WERI-Rb-1 (cell line): ENCODE measurements around the gene SRGAP3.

ENCODE experiments used
- DNase-seq: peaks from one replicate; pipeline ENCODE4 v3.0.0-alpha.2; 2020
- H3K27ac ChIP-seq: fragments of 250-450 bp; sonication (Bioruptor Pico); 2 replicates; pipeline ENCODE4 v1.5.1; 2020; ENCODE audit warnings: mild to moderate bottlenecking, moderate library complexity
- H3K27me3 ChIP-seq: fragments of 250-450 bp; sonication (Bioruptor Pico); 2 replicates; pipeline ENCODE4 v1.5.1; 2021; ENCODE audit warnings: mild to moderate bottlenecking, low read depth, moderate library complexity; ENCODE audit not compliant: insufficient read depth, severe bottlenecking
- H3K36me3 ChIP-seq: fragments of 250-450 bp; sonication (Bioruptor Pico); 2 replicates; pipeline ENCODE4 v1.5.1; 2020; ENCODE audit warnings: mild to moderate bottlenecking, moderate library complexity
- H3K4me3 ChIP-seq: 2 replicates; pipeline ENCODE4 v1.5.1; 2011; ENCODE audit warnings: low read depth, mild to moderate bottlenecking, control low read depth, low read length
- H3K9me3 ChIP-seq: fragments of 250-450 bp; sonication (Bioruptor Pico); 2 replicates; pipeline ENCODE4 v1.5.1; 2021; ENCODE audit warnings: mild to moderate bottlenecking, moderate library complexity; ENCODE audit not compliant: severe bottlenecking
- TF ChIP-seq, protein P1 (sequence below): IDR thresholded peaks from 2 replicates; pipeline ENCODE4 v1.5.1; 2011; ENCODE audit warnings: low read depth, mild to moderate bottlenecking, control low read depth, inconsistent platforms, low read length

Gene SRGAP3

DNA sequence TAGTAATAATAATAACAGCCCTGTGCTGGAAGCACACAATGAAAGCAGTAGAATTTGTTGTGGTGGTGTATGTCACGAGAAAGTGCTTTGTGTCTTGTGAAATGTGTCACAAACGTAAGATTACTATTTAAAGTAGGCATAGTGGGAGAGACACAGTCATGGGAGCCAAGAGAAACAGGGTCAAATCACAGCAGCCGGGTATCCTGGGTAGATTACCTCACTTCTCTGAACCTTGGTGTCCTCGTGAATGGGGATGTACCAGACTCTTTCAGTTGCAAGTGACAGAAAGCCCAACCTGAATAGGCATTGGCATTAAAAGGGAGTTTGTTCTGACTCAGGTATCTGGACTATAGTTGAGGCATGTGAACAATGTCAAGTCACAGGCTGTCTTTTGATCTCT is 29.1 kb upstream of the SRGAP3 start:
- Histone ChIP-seq H3K9me3 (no peaks in the 10 kb centered on the region), H3K4me3 (no peak overlapping the region), H3K36me3 (no peaks in the 10 kb centered on the region), H3K27ac (no peak overlapping the region), H3K27me3 (no peaks in the 10 kb centered on the region)
- TF ChIP-seq, protein P1, sequence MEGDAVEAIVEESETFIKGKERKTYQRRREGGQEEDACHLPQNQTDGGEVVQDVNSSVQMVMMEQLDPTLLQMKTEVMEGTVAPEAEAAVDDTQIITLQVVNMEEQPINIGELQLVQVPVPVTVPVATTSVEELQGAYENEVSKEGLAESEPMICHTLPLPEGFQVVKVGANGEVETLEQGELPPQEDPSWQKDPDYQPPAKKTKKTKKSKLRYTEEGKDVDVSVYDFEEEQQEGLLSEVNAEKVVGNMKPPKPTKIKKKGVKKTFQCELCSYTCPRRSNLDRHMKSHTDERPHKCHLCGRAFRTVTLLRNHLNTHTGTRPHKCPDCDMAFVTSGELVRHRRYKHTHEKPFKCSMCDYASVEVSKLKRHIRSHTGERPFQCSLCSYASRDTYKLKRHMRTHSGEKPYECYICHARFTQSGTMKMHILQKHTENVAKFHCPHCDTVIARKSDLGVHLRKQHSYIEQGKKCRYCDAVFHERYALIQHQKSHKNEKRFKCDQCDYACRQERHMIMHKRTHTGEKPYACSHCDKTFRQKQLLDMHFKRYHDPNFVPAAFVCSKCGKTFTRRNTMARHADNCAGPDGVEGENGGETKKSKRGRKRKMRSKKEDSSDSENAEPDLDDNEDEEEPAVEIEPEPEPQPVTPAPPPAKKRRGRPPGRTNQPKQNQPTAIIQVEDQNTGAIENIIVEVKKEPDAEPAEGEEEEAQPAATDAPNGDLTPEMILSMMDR, result no peak
- DNase-seq, result no peak

- DNase-seq, result no peak
- Histone ChIP-seq H3K36me3 (no peaks in the 10 kb centered on the region), H3K4me3 (no peak overlapping the region), H3K27me3 (no peaks in the 10 kb centered on the region), H3K9me3 (no peaks in the 10 kb centered on the region), H3K27ac (no peak overlapping the region)
- TF ChIP-seq, protein P1, result no peak
Observed at GRCh38 chr3:9278085-9278484, 28.6 kb upstream of the SRGAP3 start.

- H3K27ac ChIP-seq, result no peak overlapping the region
- no peaks in the 10 kb centered on the region for H3K27me3 ChIP-seq
- H3K9me3 ChIP-seq, result no peaks in the 10 kb centered on the region
- TF ChIP-seq, protein P1, result no peak
- no peak overlapping the region for H3K4me3 ChIP-seq
- no peak for DNase-seq
- no peaks in the 10 kb centered on the region for H3K36me3 ChIP-seq
Observed at GRCh38 chr3:9276761-9277370, 27.4 kb upstream of the SRGAP3 start.

DNA sequence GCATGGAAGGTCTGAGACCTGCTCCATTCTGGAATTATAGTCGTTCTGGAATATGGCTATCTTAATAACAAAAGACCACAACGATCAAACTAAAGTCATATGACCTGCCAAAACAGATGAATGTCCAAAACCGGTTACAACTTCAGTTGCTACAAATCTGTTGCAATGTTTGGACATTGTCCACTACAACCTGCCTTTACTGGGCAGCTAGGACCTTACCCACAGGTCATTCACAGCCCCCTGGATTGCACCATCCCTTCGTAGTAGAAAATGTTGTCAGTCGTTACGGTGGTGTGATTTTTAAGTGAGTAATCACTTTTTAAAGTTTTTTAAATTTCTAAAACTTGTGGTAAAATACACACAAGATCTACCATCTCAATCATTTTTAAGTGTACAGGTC is 22.5 kb upstream of the SRGAP3 start:
- H3K36me3 ChIP-seq, result no peaks in the 10 kb centered on the region
- TF ChIP-seq, protein P1, result no peak
- H3K4me3 ChIP-seq, result no peak overlapping the region
- no peak for DNase-seq
- H3K9me3 ChIP-seq, result no peaks in the 10 kb centered on the region
- H3K27me3 ChIP-seq, result no peaks in the 10 kb centered on the region
- H3K27ac ChIP-seq, result no peak overlapping the region

GRCh38 chr3:9270704-9271103 is 21.3 kb upstream of the SRGAP3 start:
- Histone ChIP-seq H3K27me3 (no peaks in the 10 kb centered on the region), H3K27ac (no peak overlapping the region), H3K36me3 (no peaks in the 10 kb centered on the region), H3K9me3 (no peaks in the 10 kb centered on the region), H3K4me3 (no peak overlapping the region)
- TF ChIP-seq, protein P1, result no peak
- no peak for DNase-seq

- Histone ChIP-seq H3K36me3 (no peaks in the 10 kb centered on the region), H3K27ac (no peak overlapping the region), H3K4me3 (no peak overlapping the region), H3K9me3 (no peaks in the 10 kb centered on the region), H3K27me3 (no peaks in the 10 kb centered on the region)
- no peak for DNase-seq
- TF ChIP-seq, protein P1, result no peak
Observed at GRCh38 chr3:9266716-9267115, 17.3 kb upstream of the SRGAP3 start.
